ENCODE measurements around the gene MZT2B. TPM values are rescaled to one million over a fixed set of nuclear protein-coding genes. Genes with fewer than 3 reads are reported as not detected.
"Not testable (repeated sequence)": the region's sequence is repeated elsewhere in the genome, so short reads cannot be mapped to it uniquely, and the experiment has no call there.

The MZT2B gene
- total RNA-seq, 2 experiments from 2014 or later, result 474 to 617 TPM

- DNase-seq (ENCODE audit: low spot score), result no peak
- Histone ChIP-seq H3K4me2 (ENCODE audit: low read length) (no peak within 1 kb of the TSS), H3K9me3 (ENCODE audit: low read length) (no peaks in the 10 kb centered on the region), H4K20me1 (ENCODE audit: insufficient read depth, low read length) (no peaks in the 10 kb centered on the region), H3K79me2 (ENCODE audit: insufficient read depth, low read depth, low read length) (no peaks in the 10 kb centered on the region), H3K4me1 (ENCODE audit: insufficient read depth, low read length, poor library complexity, severe bottlenecking) (no peaks in the 10 kb centered on the region), H2AFZ (ENCODE audit: low read length) (no peak within 1 kb of the TSS), H3K4me3 (ENCODE audit: low read depth, low read length, poor library complexity, severe bottlenecking) (no peak within 1 kb of the TSS), H3K9me2 (ENCODE audit: insufficient read depth, low read length) (no peaks in the 10 kb centered on the region), H3K27ac (ENCODE audit: low read depth, low read length, poor library complexity, severe bottlenecking) (no peak within 1 kb of the TSS), H3K36me3 (ENCODE audit: insufficient read depth, low read length) (no peaks in the 10 kb centered on the region)
- TF ChIP-seq CTCF (conservative IDR thresholded peaks at IDR 0.05; ENCODE audit: low read length) (no peak), EZH2phosphoT487 (IDR thresholded peaks at IDR 0.05; ENCODE audit: borderline replicate concordance, low read depth, low read length) (no peak)
- intact Hi-C loops (cut with micrococcal nuclease; ENCODE audit: unreplicated experiment), result no loop called here
- ChIA-PET CTCF (ENCODE audit: unreplicated experiment) (no interaction called here), POLR2A (no interaction called here)
- BruUV-seq (replicated peaks), result no TSS peak
These were observed 16.3 kb downstream of the MZT2B start, which contains the start of gene TUBA3E for GRCh38 chr2:130198343-130198742. Gene TUBA3E, minus strand, starts transcription at chr2:130198439. Its CDS starts 79 bp downstream, at chr2:130198360.

DNA sequence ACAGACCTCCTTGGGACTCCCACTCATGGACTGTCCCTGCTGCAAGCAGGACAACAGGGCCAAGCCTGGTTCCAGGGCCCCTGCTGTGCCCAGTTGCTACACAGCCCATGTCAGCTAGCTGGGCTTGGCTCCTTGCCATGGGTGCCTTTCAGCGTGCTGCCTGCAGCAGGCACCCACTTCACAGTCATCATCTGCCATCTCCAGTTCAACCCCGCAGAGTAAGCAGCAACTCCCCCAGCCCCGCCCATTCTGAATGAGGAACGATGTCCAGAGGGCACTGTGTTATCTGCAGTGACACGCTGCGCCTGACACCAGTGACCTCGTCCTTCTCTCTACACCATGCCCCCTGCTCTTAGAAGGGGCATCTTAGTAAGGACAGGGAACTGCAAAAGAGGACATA lies 20.5 kb downstream of the MZT2B start:
- H3K4me1 ChIP-seq (ENCODE audit: insufficient read depth, low read length, poor library complexity, severe bottlenecking); H4K20me1 ChIP-seq (ENCODE audit: insufficient read depth, low read length); H3K9me3 ChIP-seq (ENCODE audit: low read length); H3K27ac ChIP-seq (ENCODE audit: low read depth, low read length, poor library complexity, severe bottlenecking); H3K36me3 ChIP-seq (ENCODE audit: insufficient read depth, low read length); CTCF ChIA-PET (ENCODE audit: unreplicated experiment); H3K4me3 ChIP-seq (ENCODE audit: low read depth, low read length, poor library complexity, severe bottlenecking); BruUV-seq (replicated peaks); H2AFZ ChIP-seq (ENCODE audit: low read length); DNase-seq (ENCODE audit: low spot score); H3K9me2 ChIP-seq (ENCODE audit: insufficient read depth, low read length); POLR2A ChIA-PET; H3K79me2 ChIP-seq (ENCODE audit: insufficient read depth, low read depth, low read length); intact Hi-C loops (cut with micrococcal nuclease; ENCODE audit: unreplicated experiment); H3K4me2 ChIP-seq (ENCODE audit: low read length): not testable (repeated sequence)

- H2AFZ ChIP-seq (ENCODE audit: low read length); BruUV-seq (replicated peaks); CTCF ChIA-PET (ENCODE audit: unreplicated experiment): not testable (repeated sequence)
These were observed 21.1 kb downstream of the MZT2B start for GRCh38 chr2:130203150-130203549.

DNA sequence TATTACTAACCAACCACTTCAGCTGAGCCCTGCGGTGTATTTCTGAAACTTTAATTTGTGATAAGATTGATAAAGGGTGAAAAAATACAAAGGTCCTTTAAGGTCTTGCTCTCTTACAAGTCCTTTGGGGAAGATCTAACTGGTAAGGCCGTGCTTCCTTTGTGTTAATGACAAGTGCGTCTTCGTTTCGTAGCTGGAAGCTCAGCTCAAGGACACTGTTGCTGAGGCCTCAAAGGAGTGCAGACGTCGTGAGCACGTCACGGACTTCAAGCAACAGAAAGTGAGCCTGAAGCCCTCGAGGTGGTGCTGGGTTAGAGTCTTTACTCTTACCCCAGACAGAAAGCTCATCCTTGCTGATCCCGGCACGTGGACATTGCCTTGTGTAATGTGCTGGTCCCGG lies 25.0 kb downstream of the MZT2B start:
- DNase-seq (ENCODE audit: low spot score); H3K27ac ChIP-seq (ENCODE audit: low read depth, low read length, poor library complexity, severe bottlenecking); BruUV-seq (replicated peaks); H3K36me3 ChIP-seq (ENCODE audit: insufficient read depth, low read length); H3K4me3 ChIP-seq (ENCODE audit: low read depth, low read length, poor library complexity, severe bottlenecking); H3K4me1 ChIP-seq (ENCODE audit: insufficient read depth, low read length, poor library complexity, severe bottlenecking); H3K9me2 ChIP-seq (ENCODE audit: insufficient read depth, low read length); CTCF ChIA-PET (ENCODE audit: unreplicated experiment); H3K4me2 ChIP-seq (ENCODE audit: low read length); intact Hi-C loops (cut with micrococcal nuclease; ENCODE audit: unreplicated experiment); H3K9me3 ChIP-seq (ENCODE audit: low read length); H3K79me2 ChIP-seq (ENCODE audit: insufficient read depth, low read depth, low read length); H4K20me1 ChIP-seq (ENCODE audit: insufficient read depth, low read length); POLR2A ChIA-PET; H2AFZ ChIP-seq (ENCODE audit: low read length): not testable (repeated sequence)

More at GRCh38 chr2:130203150-130203549, 21.1 kb downstream of the MZT2B start:
- H3K9me2 ChIP-seq (ENCODE audit: insufficient read depth, low read length); H3K4me3 ChIP-seq (ENCODE audit: low read depth, low read length, poor library complexity, severe bottlenecking); POLR2A ChIA-PET; DNase-seq (ENCODE audit: low spot score); H3K9me3 ChIP-seq (ENCODE audit: low read length); H3K27ac ChIP-seq (ENCODE audit: low read depth, low read length, poor library complexity, severe bottlenecking); intact Hi-C loops (cut with micrococcal nuclease; ENCODE audit: unreplicated experiment); H3K79me2 ChIP-seq (ENCODE audit: insufficient read depth, low read depth, low read length); H4K20me1 ChIP-seq (ENCODE audit: insufficient read depth, low read length); H3K36me3 ChIP-seq (ENCODE audit: insufficient read depth, low read length); H3K4me2 ChIP-seq (ENCODE audit: low read length); H3K4me1 ChIP-seq (ENCODE audit: insufficient read depth, low read length, poor library complexity, severe bottlenecking): not testable (repeated sequence)

- BruUV-seq (replicated peaks); H3K79me2 ChIP-seq (ENCODE audit: insufficient read depth, low read depth, low read length); CTCF ChIA-PET (ENCODE audit: unreplicated experiment); H4K20me1 ChIP-seq (ENCODE audit: insufficient read depth, low read length); H3K4me1 ChIP-seq (ENCODE audit: insufficient read depth, low read length, poor library complexity, severe bottlenecking); H3K4me3 ChIP-seq (ENCODE audit: low read depth, low read length, poor library complexity, severe bottlenecking); H3K9me2 ChIP-seq (ENCODE audit: insufficient read depth, low read length); H2AFZ ChIP-seq (ENCODE audit: low read length); H3K4me2 ChIP-seq (ENCODE audit: low read length); H3K36me3 ChIP-seq (ENCODE audit: insufficient read depth, low read length); H3K9me3 ChIP-seq (ENCODE audit: low read length); POLR2A ChIA-PET; intact Hi-C loops (cut with micrococcal nuclease; ENCODE audit: unreplicated experiment); H3K27ac ChIP-seq (ENCODE audit: low read depth, low read length, poor library complexity, severe bottlenecking); DNase-seq (ENCODE audit: low spot score): not testable (repeated sequence)
These were observed 37.1 kb downstream of the MZT2B start for GRCh38 chr2:130219147-130219546.

DNA sequence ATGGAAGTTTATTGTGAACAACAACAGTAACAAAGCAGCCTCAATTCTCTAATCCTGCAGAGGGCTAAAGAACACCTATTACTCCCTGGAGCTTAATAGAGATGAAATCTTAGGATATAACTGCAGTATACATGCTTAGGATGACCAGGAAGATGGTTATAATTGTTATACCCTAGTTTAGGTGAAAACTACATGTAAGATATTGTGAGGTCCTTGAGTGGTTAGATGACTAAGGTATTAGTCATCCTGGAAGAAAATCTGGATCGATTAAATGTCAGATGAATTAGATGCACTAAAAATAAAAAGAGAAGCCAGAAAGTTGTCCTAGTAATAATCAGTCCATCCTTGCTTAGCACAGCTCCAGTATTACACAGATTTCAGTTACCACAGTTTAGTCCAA lies 38.4 kb downstream of the MZT2B start:
- H3K36me3 ChIP-seq (ENCODE audit: insufficient read depth, low read length); BruUV-seq (replicated peaks); H3K4me3 ChIP-seq (ENCODE audit: low read depth, low read length, poor library complexity, severe bottlenecking); H3K4me1 ChIP-seq (ENCODE audit: insufficient read depth, low read length, poor library complexity, severe bottlenecking); POLR2A ChIA-PET; intact Hi-C loops (cut with micrococcal nuclease; ENCODE audit: unreplicated experiment); H3K9me2 ChIP-seq (ENCODE audit: insufficient read depth, low read length); DNase-seq (ENCODE audit: low spot score); CTCF ChIA-PET (ENCODE audit: unreplicated experiment); H3K4me2 ChIP-seq (ENCODE audit: low read length); H3K79me2 ChIP-seq (ENCODE audit: insufficient read depth, low read depth, low read length); H3K27ac ChIP-seq (ENCODE audit: low read depth, low read length, poor library complexity, severe bottlenecking); H3K9me3 ChIP-seq (ENCODE audit: low read length); H2AFZ ChIP-seq (ENCODE audit: low read length); H4K20me1 ChIP-seq (ENCODE audit: insufficient read depth, low read length): not testable (repeated sequence)
